HEK293 (cell line): ENCODE data around the gene DMBX1.

Source experiments
- PRDM10 ChIP-seq: fragments of 450-650 bp; formaldehyde crosslinking; IDR thresholded peaks from 2 replicates; pipeline ENCODE4 v1.5.1; 2016; ENCODE audit warnings: missing biosample characterization, missing genetic modification characterization
- REST ChIP-seq: fragments of 450-650 bp; formaldehyde crosslinking; IDR thresholded peaks from 2 replicates; pipeline ENCODE4 v1.5.1; 2016; ENCODE audit warnings: missing biosample characterization, missing genetic modification characterization
- TCF7L2 ChIP-seq: IDR thresholded peaks from 2 replicates; pipeline ENCODE4 v1.6.1; 2011; ENCODE audit warnings: low read depth, mild to moderate bottlenecking, inconsistent platforms, low read length, moderate library complexity, borderline replicate concordance
- YY2 ChIP-seq: fragments of 450-650 bp; formaldehyde crosslinking; IDR thresholded peaks from 2 replicates; pipeline ENCODE4 v1.5.1; 2016; ENCODE audit warnings: missing biosample characterization, missing genetic modification characterization
- ZNF175 ChIP-seq: fragments of 450-650 bp; formaldehyde crosslinking; IDR thresholded peaks from 2 replicates; pipeline ENCODE4 v1.5.1; 2016; ENCODE audit warnings: missing biosample characterization, missing genetic modification characterization
- ZNF19 ChIP-seq: fragments of 450-650 bp; formaldehyde crosslinking; IDR thresholded peaks from 2 replicates; pipeline ENCODE4; 2016; ENCODE audit warnings: missing biosample characterization, missing genetic modification characterization, low read depth
- ZNF211 ChIP-seq: fragments of 450-650 bp; formaldehyde crosslinking; IDR thresholded peaks from 2 replicates; pipeline ENCODE4 v1.5.1; 2016; ENCODE audit warnings: low read depth, missing biosample characterization, missing genetic modification characterization
- ZNF274 ChIP-seq, 2 experiments: fragments of 200-500 bp in 1 of 2; fragments of 450-650 bp in 1 of 2; sonication (Bioruptor generic) in 1 of 2; formaldehyde crosslinking in 1 of 2; IDR thresholded peaks; 2 replicates each; pipeline versions ENCODE4 v1.5.1 to v1.6.1; 2014 to 2016; ENCODE audit warnings: borderline replicate concordance in 1 of 2, inconsistent platforms in 1 of 2, low read length in 1 of 2, missing biosample characterization in 1 of 2, missing genetic modification characterization in 1 of 2
- ZNF335 ChIP-seq: fragments of 450-650 bp; formaldehyde crosslinking; conservative IDR thresholded peaks from 2 replicates; pipeline ENCODE4 v1.5.1; 2016; ENCODE audit warnings: missing biosample characterization, missing genetic modification characterization
- ZNF341 ChIP-seq: fragments of 450-650 bp; formaldehyde crosslinking; IDR thresholded peaks from 2 replicates; pipeline ENCODE4; 2016; ENCODE audit warnings: low read depth, missing biosample characterization, missing genetic modification characterization
- ZNF354C ChIP-seq: fragments of 450-650 bp; formaldehyde crosslinking; IDR thresholded peaks from 2 replicates; pipeline ENCODE4 v1.5.1; 2016; ENCODE audit warnings: missing biosample characterization, missing genetic modification characterization, low read depth, borderline replicate concordance
- ZNF791 ChIP-seq: fragments of 450-650 bp; formaldehyde crosslinking; IDR thresholded peaks from 2 replicates; pipeline ENCODE4 v1.5.1; 2016; ENCODE audit warnings: missing biosample characterization, missing genetic modification characterization
- TF ChIP-seq, protein P1 (sequence below): fragments of 450-650 bp; formaldehyde crosslinking; IDR thresholded peaks from 2 replicates; pipeline ENCODE4 v1.5.1; 2016; ENCODE audit warnings: missing biosample characterization, missing genetic modification characterization
- TF ChIP-seq, protein P2 (sequence below): fragments of 450-650 bp; formaldehyde crosslinking; IDR thresholded peaks from 2 replicates; pipeline ENCODE4 v1.5.1; 2017; ENCODE audit warnings: missing biosample characterization, missing genetic modification characterization

DNA sequence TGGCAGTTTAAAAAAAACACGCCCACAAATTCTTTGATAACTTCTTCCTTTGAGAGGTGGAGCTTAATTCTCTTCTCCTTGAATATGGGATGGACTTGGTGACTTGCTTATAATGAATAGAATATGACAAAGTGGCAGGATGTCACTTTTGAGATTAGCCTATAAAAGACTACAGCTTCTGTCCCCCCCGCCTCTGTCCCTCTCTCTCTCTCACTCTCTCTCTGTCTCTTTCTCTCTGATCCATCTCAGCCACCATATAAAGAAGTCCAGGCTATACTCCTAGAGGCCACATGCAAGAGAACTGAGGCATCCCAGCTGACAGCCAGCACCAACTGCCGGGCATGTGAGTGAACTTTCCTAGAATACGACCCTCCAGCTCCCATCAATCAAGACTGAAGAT, 7.7 kb upstream of the DMBX1 start:
- TF ChIP-seq REST (tag by site-specific recombination) (no peak), ZNF175 (no peak), ZNF354C (no peak), ZNF335 (tag by site-specific recombination) (no peak), TCF7L2 (no peak), ZNF211 (tag by site-specific recombination) (no peak), ZNF341 (tag by site-specific recombination) (no peak), ZNF274 (IDR thresholded peaks at IDR 0.05; ENCODE audit: low read length) (no peak), ZNF274 (tag by site-specific recombination; IDR thresholded peaks at IDR 0.05; ENCODE audit: borderline replicate concordance) (no peak), YY2 (tag by site-specific recombination) (no peak), ZNF19 (tag by site-specific recombination) (no peak), PRDM10 (tag by site-specific recombination) (no peak), ZNF791 (tag by site-specific recombination) (no peak)
- TF ChIP-seq, protein P1, sequence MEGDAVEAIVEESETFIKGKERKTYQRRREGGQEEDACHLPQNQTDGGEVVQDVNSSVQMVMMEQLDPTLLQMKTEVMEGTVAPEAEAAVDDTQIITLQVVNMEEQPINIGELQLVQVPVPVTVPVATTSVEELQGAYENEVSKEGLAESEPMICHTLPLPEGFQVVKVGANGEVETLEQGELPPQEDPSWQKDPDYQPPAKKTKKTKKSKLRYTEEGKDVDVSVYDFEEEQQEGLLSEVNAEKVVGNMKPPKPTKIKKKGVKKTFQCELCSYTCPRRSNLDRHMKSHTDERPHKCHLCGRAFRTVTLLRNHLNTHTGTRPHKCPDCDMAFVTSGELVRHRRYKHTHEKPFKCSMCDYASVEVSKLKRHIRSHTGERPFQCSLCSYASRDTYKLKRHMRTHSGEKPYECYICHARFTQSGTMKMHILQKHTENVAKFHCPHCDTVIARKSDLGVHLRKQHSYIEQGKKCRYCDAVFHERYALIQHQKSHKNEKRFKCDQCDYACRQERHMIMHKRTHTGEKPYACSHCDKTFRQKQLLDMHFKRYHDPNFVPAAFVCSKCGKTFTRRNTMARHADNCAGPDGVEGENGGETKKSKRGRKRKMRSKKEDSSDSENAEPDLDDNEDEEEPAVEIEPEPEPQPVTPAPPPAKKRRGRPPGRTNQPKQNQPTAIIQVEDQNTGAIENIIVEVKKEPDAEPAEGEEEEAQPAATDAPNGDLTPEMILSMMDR (tag by site-specific recombination): no peak
- TF ChIP-seq, protein P2, sequence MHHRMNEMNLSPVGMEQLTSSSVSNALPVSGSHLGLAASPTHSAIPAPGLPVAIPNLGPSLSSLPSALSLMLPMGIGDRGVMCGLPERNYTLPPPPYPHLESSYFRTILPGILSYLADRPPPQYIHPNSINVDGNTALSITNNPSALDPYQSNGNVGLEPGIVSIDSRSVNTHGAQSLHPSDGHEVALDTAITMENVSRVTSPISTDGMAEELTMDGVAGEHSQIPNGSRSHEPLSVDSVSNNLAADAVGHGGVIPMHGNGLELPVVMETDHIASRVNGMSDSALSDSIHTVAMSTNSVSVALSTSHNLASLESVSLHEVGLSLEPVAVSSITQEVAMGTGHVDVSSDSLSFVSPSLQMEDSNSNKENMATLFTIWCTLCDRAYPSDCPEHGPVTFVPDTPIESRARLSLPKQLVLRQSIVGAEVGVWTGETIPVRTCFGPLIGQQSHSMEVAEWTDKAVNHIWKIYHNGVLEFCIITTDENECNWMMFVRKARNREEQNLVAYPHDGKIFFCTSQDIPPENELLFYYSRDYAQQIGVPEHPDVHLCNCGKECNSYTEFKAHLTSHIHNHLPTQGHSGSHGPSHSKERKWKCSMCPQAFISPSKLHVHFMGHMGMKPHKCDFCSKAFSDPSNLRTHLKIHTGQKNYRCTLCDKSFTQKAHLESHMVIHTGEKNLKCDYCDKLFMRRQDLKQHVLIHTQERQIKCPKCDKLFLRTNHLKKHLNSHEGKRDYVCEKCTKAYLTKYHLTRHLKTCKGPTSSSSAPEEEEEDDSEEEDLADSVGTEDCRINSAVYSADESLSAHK: no peak
